ENCODE measurements around the gene ME1.

DNA sequence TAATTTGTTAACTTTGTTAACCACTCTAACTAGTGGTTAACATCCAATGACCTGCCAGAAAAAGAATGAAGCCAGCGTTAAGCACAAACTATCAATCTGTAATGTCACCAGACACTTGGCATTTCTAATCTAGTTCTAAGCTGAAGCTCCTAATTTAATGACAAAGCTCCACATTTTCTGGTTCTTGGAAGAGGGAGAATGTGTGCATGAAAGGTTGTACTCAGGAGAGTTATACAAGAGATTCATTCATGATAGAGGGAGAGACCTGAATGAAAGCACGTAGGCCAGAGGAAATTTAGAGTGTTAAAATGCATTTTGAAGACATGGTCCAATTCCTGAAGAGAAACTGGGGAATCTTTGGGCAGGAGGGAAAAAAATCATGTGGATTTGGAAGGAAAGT is 8.3 kb upstream of the ME1 start:
- TF ChIP-seq, protein P1, sequence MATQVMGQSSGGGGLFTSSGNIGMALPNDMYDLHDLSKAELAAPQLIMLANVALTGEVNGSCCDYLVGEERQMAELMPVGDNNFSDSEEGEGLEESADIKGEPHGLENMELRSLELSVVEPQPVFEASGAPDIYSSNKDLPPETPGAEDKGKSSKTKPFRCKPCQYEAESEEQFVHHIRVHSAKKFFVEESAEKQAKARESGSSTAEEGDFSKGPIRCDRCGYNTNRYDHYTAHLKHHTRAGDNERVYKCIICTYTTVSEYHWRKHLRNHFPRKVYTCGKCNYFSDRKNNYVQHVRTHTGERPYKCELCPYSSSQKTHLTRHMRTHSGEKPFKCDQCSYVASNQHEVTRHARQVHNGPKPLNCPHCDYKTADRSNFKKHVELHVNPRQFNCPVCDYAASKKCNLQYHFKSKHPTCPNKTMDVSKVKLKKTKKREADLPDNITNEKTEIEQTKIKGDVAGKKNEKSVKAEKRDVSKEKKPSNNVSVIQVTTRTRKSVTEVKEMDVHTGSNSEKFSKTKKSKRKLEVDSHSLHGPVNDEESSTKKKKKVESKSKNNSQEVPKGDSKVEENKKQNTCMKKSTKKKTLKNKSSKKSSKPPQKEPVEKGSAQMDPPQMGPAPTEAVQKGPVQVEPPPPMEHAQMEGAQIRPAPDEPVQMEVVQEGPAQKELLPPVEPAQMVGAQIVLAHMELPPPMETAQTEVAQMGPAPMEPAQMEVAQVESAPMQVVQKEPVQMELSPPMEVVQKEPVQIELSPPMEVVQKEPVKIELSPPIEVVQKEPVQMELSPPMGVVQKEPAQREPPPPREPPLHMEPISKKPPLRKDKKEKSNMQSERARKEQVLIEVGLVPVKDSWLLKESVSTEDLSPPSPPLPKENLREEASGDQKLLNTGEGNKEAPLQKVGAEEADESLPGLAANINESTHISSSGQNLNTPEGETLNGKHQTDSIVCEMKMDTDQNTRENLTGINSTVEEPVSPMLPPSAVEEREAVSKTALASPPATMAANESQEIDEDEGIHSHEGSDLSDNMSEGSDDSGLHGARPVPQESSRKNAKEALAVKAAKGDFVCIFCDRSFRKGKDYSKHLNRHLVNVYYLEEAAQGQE (IDR thresholded peaks at IDR 0.05; ENCODE audit: insufficient read depth in 1 of 2, low read depth in 2 of 2, low read length in 2 of 2): no peak
- TF ChIP-seq POLR2AphosphoS5 (IDR thresholded peaks at IDR 0.05; ENCODE audit: low read depth, low read length): no peak
